ENCODE data around the gene GON4L. TPM values are rescaled to one million over a fixed set of nuclear protein-coding genes. Genes with fewer than 3 reads are reported as not detected.
"Not testable (repeated sequence)": the region's sequence is repeated elsewhere in the genome, so short reads cannot be mapped to it uniquely, and the experiment has no call there.

GON4L gene
- total and polyA plus RNA-seq, 2 donors from 2014 or later = 14.2 to 62.1 TPM

DNA sequence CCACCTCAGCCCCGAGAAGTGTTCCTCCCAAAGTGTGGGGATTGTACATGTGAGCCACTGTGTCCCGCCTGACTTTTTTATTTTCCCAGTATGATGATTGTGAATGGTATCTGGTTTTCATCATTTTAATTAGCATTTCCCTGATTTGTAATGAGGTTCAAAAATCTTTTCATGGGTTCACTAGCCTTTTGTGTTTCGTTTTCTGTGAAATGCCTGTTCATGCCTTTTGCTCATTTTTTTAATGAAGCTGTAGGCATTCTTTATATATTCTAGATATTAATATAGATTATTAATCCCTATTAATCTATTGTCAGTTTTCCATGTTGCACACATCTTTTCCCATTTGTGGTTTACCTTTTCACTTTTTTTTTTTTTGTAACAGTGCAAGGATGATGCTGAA lies 147.6 kb downstream of the GON4L start:
- DNase-seq (no peak), FAIRE-seq (no peak)
- intact Hi-C loops (cut with DNase I) = no loop called here
- TF ChIP-seq, protein P1, sequence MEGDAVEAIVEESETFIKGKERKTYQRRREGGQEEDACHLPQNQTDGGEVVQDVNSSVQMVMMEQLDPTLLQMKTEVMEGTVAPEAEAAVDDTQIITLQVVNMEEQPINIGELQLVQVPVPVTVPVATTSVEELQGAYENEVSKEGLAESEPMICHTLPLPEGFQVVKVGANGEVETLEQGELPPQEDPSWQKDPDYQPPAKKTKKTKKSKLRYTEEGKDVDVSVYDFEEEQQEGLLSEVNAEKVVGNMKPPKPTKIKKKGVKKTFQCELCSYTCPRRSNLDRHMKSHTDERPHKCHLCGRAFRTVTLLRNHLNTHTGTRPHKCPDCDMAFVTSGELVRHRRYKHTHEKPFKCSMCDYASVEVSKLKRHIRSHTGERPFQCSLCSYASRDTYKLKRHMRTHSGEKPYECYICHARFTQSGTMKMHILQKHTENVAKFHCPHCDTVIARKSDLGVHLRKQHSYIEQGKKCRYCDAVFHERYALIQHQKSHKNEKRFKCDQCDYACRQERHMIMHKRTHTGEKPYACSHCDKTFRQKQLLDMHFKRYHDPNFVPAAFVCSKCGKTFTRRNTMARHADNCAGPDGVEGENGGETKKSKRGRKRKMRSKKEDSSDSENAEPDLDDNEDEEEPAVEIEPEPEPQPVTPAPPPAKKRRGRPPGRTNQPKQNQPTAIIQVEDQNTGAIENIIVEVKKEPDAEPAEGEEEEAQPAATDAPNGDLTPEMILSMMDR (IDR thresholded peaks at IDR 0.05; ENCODE audit: borderline replicate concordance, extremely low read depth, insufficient read depth) = no peak
- Histone ChIP-seq H3K4me3 (ENCODE audit: low read length in 3 of 3) (no peak overlapping the region), H3K9ac (ENCODE audit: low read length in 3 of 3) (no peak overlapping the region), H3K27me3 (ENCODE audit: control insufficient read depth, insufficient read depth, low read length) (no peaks in the 10 kb centered on the region), H3K4me1 (ENCODE audit: control insufficient read depth in 2 of 3, insufficient read depth in 2 of 3, low read depth in 1 of 3, low read length in 3 of 3) (no peaks in the 10 kb centered on the region), H3K27ac (ENCODE audit: low read depth in 2 of 2, low read length in 2 of 2) (no peak overlapping the region), H3K36me3 (ENCODE audit: control insufficient read depth in 2 of 3, insufficient read depth in 3 of 3, low read length in 3 of 3) (peaks cover 0 to 3% (median 0%) of the 10 kb centered on the region in 3 donors), H3K9me3 (ENCODE audit: control insufficient read depth in 2 of 3, insufficient read depth in 1 of 3, low read length in 3 of 3) (no peaks in the 10 kb centered on the region)

DNA sequence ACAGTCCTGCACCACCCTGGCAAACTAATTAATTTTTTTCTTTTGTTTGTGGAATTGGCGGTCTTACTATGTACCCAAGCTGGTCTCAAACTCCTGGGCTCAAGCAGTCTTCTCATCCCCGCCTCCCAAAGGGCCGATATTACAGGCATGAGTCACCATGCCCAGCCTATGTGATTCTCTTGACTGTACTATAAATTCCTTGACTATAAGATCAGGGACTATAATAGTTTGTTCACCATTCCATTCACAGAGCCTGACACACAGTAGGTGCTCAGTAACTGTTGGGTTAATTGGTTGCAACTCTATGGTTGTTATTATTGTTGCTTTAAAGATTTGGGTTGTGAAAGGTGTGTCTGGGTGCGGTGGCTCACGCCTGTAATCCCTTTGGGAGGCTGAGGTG lies 150.9 kb downstream of the GON4L start:
- TF ChIP-seq, protein P1 (IDR thresholded peaks at IDR 0.05; ENCODE audit: borderline replicate concordance, extremely low read depth, insufficient read depth) = no peak
- Histone ChIP-seq H3K27me3 (ENCODE audit: control insufficient read depth, insufficient read depth, low read length) (no peaks in the 10 kb centered on the region), H3K4me3 (ENCODE audit: low read length in 3 of 3) (no peak overlapping the region), H3K27ac (ENCODE audit: low read depth in 2 of 2, low read length in 2 of 2) (no peak overlapping the region), H3K9ac (ENCODE audit: low read length in 3 of 3) (no peak overlapping the region), H3K36me3 (ENCODE audit: control insufficient read depth in 2 of 3, insufficient read depth in 3 of 3, low read length in 3 of 3) (peaks cover 0 to 3% (median 0%) of the 10 kb centered on the region in 3 donors), H3K9me3 (ENCODE audit: control insufficient read depth in 2 of 3, insufficient read depth in 1 of 3, low read length in 3 of 3) (no peaks in the 10 kb centered on the region), H3K4me1 (ENCODE audit: control insufficient read depth in 2 of 3, insufficient read depth in 2 of 3, low read depth in 1 of 3, low read length in 3 of 3) (no peaks in the 10 kb centered on the region)
- no peak for FAIRE-seq
- intact Hi-C loops (cut with DNase I) = no loop called here
- DNase-seq = no peak

DNA sequence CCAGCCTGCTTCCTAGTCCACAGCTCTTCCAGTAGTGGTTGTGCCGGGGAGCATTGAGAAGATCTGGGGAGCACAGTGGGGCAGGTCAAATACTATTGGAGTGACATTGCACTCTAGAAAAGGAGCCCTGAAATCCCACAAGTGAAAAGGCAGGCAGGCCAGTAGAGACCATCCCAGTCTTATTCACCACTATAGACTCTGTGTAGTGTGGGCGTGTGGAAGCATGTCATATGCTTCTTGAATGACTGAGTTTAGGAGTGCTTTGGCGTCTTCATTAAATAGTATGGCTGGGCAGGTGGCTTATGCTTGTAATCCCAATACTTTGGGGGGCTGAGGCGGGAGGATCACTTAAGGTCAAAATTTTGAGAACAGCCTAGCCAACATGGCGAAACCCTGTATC lies 152.6 kb downstream of the GON4L start:
- H3K9me3 ChIP-seq (ENCODE audit: control insufficient read depth in 2 of 3, insufficient read depth in 1 of 3, low read length in 3 of 3); intact Hi-C loops (cut with DNase I); H3K27me3 ChIP-seq (ENCODE audit: control insufficient read depth, insufficient read depth, low read length); DNase-seq; H3K4me1 ChIP-seq (ENCODE audit: control insufficient read depth in 2 of 3, insufficient read depth in 2 of 3, low read depth in 1 of 3, low read length in 3 of 3); H3K9ac ChIP-seq (ENCODE audit: low read length in 3 of 3); H3K4me3 ChIP-seq (ENCODE audit: low read length in 3 of 3); H3K36me3 ChIP-seq (ENCODE audit: control insufficient read depth in 2 of 3, insufficient read depth in 3 of 3, low read length in 3 of 3); FAIRE-seq; H3K27ac ChIP-seq (ENCODE audit: low read depth in 2 of 2, low read length in 2 of 2): not testable (repeated sequence)

DNA sequence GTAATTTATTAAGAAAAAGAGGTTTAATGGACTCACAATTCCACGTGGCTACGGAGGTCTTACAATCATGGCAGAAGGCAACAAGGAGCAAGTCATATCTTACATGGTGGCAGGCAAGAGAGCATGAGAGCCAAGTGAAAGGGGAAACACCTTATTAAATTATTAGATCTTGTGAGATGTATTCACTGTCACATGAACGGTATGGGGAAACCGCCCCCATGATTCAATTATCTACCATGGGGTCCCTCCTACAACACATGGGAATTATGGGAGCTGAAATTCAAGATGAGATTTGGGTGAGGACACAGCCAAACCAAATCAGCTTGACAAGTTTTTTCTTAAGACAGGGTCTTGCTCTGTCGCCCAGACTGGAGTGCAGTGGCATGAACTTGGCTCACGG lies 153.8 kb downstream of the GON4L start:
- FAIRE-seq = no peak
- TF ChIP-seq, protein P1 (IDR thresholded peaks at IDR 0.05; ENCODE audit: borderline replicate concordance, extremely low read depth, insufficient read depth) = no peak

DNA sequence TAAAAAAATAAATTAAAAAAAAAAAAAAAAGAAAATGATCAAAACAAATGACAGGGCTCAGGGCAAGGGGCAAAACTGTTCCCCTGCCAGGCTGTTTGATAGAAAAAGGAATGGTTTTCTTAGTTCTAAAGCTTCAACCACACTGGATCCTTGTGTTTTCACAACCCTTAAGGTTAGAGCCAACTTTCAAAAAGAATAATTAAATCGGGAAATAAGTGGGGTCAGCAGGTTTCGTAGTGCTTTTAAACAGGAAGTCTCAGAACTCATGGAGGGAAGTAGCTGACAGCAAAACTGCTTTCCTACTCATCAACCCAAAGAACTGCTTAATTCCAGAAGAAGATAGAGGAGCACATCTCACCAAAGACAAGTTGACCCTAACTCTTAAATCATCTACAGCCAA lies 155.3 kb downstream of the GON4L start:
- H3K9ac ChIP-seq (ENCODE audit: low read length in 3 of 3); DNase-seq; H3K9me3 ChIP-seq (ENCODE audit: control insufficient read depth in 2 of 3, insufficient read depth in 1 of 3, low read length in 3 of 3); intact Hi-C loops (cut with DNase I); H3K27ac ChIP-seq (ENCODE audit: low read depth in 2 of 2, low read length in 2 of 2); H3K27me3 ChIP-seq (ENCODE audit: control insufficient read depth, insufficient read depth, low read length); FAIRE-seq; H3K4me1 ChIP-seq (ENCODE audit: control insufficient read depth in 2 of 3, insufficient read depth in 2 of 3, low read depth in 1 of 3, low read length in 3 of 3); H3K36me3 ChIP-seq (ENCODE audit: control insufficient read depth in 2 of 3, insufficient read depth in 3 of 3, low read length in 3 of 3); H3K4me3 ChIP-seq (ENCODE audit: low read length in 3 of 3): not testable (repeated sequence)

More for the DNA sequence above, 153.8 kb downstream of the GON4L start:
- intact Hi-C loops (cut with DNase I) = no loop called here
- Histone ChIP-seq H3K27ac (ENCODE audit: low read depth in 2 of 2, low read length in 2 of 2) (no peak overlapping the region), H3K36me3 (ENCODE audit: control insufficient read depth in 2 of 3, insufficient read depth in 3 of 3, low read length in 3 of 3) (no peaks in the 10 kb centered on the region), H3K4me1 (ENCODE audit: control insufficient read depth in 2 of 3, insufficient read depth in 2 of 3, low read depth in 1 of 3, low read length in 3 of 3) (no peaks in the 10 kb centered on the region), H3K27me3 (ENCODE audit: control insufficient read depth, insufficient read depth, low read length) (no peaks in the 10 kb centered on the region), H3K9ac (ENCODE audit: low read length in 3 of 3) (no peak overlapping the region), H3K4me3 (ENCODE audit: low read length in 3 of 3) (no peak overlapping the region), H3K9me3 (ENCODE audit: control insufficient read depth in 2 of 3, insufficient read depth in 1 of 3, low read length in 3 of 3) (no peaks in the 10 kb centered on the region)
- no peak for DNase-seq

All from kidney (tissue), 14 donors.